Activated CD8-positive, alpha-beta T cell treated with anti-CD3 and anti-CD28 coated beads for 36 hours (primary cell): ENCODE results near the gene FCGBP. TPM values are rescaled to one million over a fixed set of nuclear protein-coding genes. Genes with fewer than 3 reads are reported as not detected.

Source experiments
- ATAC-seq: fragments of 200-7000 bp; cut with Tn5 transposase; one replicate; pipeline ENCODE4 v1.10.0; 2021; ENCODE audit warnings: mild to moderate bottlenecking, moderate library complexity
- CTCF ChIA-PET: fragments of 350-600 bp; sonication (Branson Sonifier 250); formaldehyde crosslinking; loops from one replicate; lab custom pipeline; 2021; ENCODE audit warnings: antibody characterized with exemption; lab: Charles Lee
- POLR2A ChIA-PET: fragments of 350-600 bp; sonication (Branson Sonifier 250); formaldehyde crosslinking; loops from one replicate; lab custom pipeline; 2021; ENCODE audit warnings: antibody characterized with exemption; lab: Charles Lee
- DNase-seq: peaks from one replicate; pipeline ENCODE4 v3.0.0-alpha.2; 2020
- H3K27ac Mint-ChIP-seq: one replicate; pipeline ENCODE4 v1.8.0; 2021; ENCODE audit warnings: mild to moderate bottlenecking, mixed read lengths
- H3K27me3 Mint-ChIP-seq: one replicate; pipeline ENCODE4 v1.8.0; 2021; ENCODE audit warnings: mixed read lengths
- H3K36me3 Mint-ChIP-seq: one replicate; pipeline ENCODE4 v1.8.0; 2021; ENCODE audit warnings: low read depth, mixed read lengths
- H3K4me1 Mint-ChIP-seq: one replicate; pipeline ENCODE4 v1.8.0; 2021; ENCODE audit warnings: low read depth, mixed read lengths
- H3K4me3 Mint-ChIP-seq: one replicate; pipeline ENCODE4 v1.8.0; 2021; ENCODE audit warnings: mild to moderate bottlenecking, moderate library complexity, mixed read lengths
- H3K9me3 Mint-ChIP-seq: one replicate; pipeline ENCODE4 v1.8.0; 2021; ENCODE audit warnings: mixed read lengths
- CTCF ChIP-seq: fragments of 200-600 bp; IDR thresholded peaks from one replicate; pipeline ENCODE4 v1.8.0; 2022; ENCODE audit warnings: antibody characterized with exemption, mild to moderate bottlenecking
- intact Hi-C: fragments of 100-400 bp; cut with micrococcal nuclease; formaldehyde crosslinking; loops from one replicate; pipeline ENCODE4 v1.10.0; 2022
- total RNA-seq, 2 experiments: library from RNA; stranded (reverse); gene quantifications; one replicate each; pipeline ENCODE4 v1.2.3, GENCODE V29; 2021

FCGBP gene
- total RNA-seq, 2 experiments from 2014 or later, result 4.8 to 6.9 TPM

DNA sequence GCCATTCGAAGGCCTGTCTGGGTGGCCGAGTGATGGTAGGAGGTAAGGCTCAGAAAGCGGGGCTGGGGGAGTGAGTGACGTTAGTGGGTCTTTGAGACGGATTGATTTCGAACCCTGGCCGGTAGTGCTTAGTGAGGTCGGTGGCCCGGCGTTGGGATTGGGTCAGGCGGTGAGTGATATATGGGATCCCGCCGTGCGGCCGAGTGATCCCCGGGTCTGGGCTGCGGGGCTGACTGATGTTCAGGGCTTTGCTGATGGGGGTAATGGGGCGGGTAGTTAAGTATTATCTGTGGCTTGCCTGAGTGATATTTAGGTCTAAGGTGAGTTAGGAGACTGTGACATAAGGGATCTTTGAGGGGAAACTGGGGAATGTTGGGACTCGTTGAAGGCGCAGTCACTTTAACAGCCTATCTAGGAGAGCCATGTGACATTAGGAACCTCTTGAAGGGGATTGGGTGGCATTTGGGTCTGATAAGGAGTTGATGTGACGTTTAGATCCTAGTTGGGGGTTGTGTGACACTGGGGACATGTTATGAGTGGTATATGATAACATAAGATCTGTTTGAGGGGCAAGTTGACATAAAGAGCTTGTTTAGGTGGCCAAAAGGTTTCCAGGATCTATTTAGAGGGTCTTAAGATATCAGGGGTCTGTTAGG lies 37.1 kb upstream of the FCGBP start:
- Mint-ChIP-seq H3K27ac (peak overlapping the region; percentile 98), H3K27me3 (no peaks in the 10 kb centered on the region), H3K36me3 (peaks cover 59% of the 10 kb centered on the region), H3K4me1 (peaks cover 48% of the 10 kb centered on the region), H3K9me3 (peaks cover 2% of the 10 kb centered on the region), H3K4me3 (peak overlapping the region; percentile 95)
- intact Hi-C loops, result loop anchor here (10.0 kb wide), 1 partner anchor 77 kb away; no protein-coding TSS in a partner anchor
- ATAC-seq (no peak), DNase-seq (peak; percentile 33)
- POLR2A ChIA-PET, result interaction anchor here (1.2 to 3.9 kb wide), 11 partner anchors 7 to 126 kb away, joined by 3 to 30 read pairs (median 13); partner anchors contain the start of genes FBL and ZNF546
- no peak for TF ChIP-seq CTCF
- CTCF ChIA-PET, result interaction anchor here (0.6 to 4.4 kb wide), 26 partner anchors 7 to 179 kb away, joined by 3 to 86 read pairs (median 7); partner anchors contain the start of genes DYRK1B, FBL, FCGBP and ZNF546

DNA sequence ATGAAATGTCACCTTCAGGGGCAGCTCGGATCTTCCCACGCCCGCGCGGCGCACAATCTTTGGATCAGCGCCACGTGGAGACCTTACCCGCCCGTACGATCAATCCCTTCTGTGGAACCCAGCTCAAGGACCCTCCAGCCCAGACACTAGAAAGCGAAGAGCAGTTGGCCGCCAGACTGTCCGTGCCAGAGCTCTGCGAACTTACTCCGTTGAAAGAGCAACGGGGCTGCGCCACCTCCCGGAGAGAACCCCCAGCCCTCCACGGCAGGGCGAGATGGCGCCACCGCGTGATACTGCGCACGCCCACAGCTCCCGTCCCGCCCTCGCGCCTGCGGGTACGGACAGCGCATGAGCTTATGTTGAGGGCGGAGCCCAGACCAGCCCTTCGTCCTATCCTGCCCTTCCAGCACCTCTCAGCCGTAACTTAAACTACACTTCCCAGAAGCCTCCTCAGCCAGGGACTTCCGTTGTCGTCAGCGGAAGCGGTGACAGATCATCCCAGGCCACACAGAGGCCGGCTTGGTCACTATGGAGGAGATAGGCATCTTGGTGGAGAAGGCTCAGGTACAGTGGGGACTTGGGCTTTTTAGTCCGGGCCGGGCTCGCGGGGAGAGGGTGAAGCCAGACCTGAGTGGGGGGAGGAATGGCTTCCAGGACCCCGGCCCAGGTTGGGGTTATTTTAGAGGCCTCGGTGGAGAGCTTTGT lies 36.4 kb upstream of the FCGBP start, which contains the start of gene PSMC4:
Gene PSMC4, plus strand, starts transcription at position 491 of the 705 bp plus-strand sequence. Its CDS starts 38 bp downstream, at position 529.
- Mint-ChIP-seq H3K27ac (peak within 1 kb of the TSS; percentile 98), H3K9me3 (peaks cover 2% of the 10 kb centered on the region), H3K36me3 (peaks cover 57% of the 10 kb centered on the region), H3K4me1 (peaks cover 48% of the 10 kb centered on the region), H3K27me3 (no peaks in the 10 kb centered on the region), H3K4me3 (peak within 1 kb of the TSS; percentile 95)
- ATAC-seq, result peak; percentile 97
- TF ChIP-seq CTCF, result peak; percentile 72
- ChIA-PET POLR2A (interaction anchor here (0.6 to 3.9 kb wide), 18 partner anchors 8 to 463 kb away, joined by 3 to 30 read pairs (median 7); partner anchors contain the start of genes FBL and ZNF546), CTCF (interaction anchor here (0.6 to 4.4 kb wide), 34 partner anchors 8 to 178 kb away, joined by 3 to 86 read pairs (median 6); partner anchors contain the start of genes DYRK1B, FBL, FCGBP and ZNF546)
- peak; percentile 99 for DNase-seq
- intact Hi-C loops, result loop anchor here (10.0 kb wide), 1 partner anchor 76 kb away; no protein-coding TSS in a partner anchor

- intact Hi-C loops, result loop anchor here (10.0 kb wide), 1 partner anchor 76 kb away; no protein-coding TSS in a partner anchor
- CTCF ChIA-PET, result interaction anchor here (0.7 to 4.4 kb wide), 32 partner anchors 9 to 178 kb away, joined by 3 to 86 read pairs (median 6); partner anchors contain the start of genes DYRK1B, FBL, FCGBP and ZNF546
- Mint-ChIP-seq H3K4me1 (peaks cover 44% of the 10 kb centered on the region), H3K9me3 (peaks cover 2% of the 10 kb centered on the region), H3K4me3 (peak overlapping the region; percentile 95), H3K36me3 (peaks cover 52% of the 10 kb centered on the region), H3K27ac (peak overlapping the region; percentile 98), H3K27me3 (no peaks in the 10 kb centered on the region)
- DNase-seq, result no peak
- POLR2A ChIA-PET, result interaction anchor here (0.8 to 3.9 kb wide), 16 partner anchors 9 to 190 kb away, joined by 3 to 30 read pairs (median 8); partner anchors contain the start of genes FBL and ZNF546
- ATAC-seq, result peak; percentile 29
- no peak for TF ChIP-seq CTCF
Observed at GRCh38 chr19:39970425-39970674, 35.9 kb upstream of the FCGBP start.

GRCh38 chr19:39969681-39970424 lies 35.4 kb upstream of the FCGBP start:
- DNase-seq (no peak), ATAC-seq (no peak)
- peaks cover 49% of the 10 kb centered on the region for H3K36me3 Mint-ChIP-seq
- peak overlapping the region; percentile 98 for H3K27ac Mint-ChIP-seq
- CTCF ChIA-PET, result interaction anchor here (0.8 to 4.4 kb wide), 31 partner anchors 9 to 177 kb away, joined by 3 to 86 read pairs (median 6); partner anchors contain the start of genes DYRK1B, FBL, FCGBP and ZNF546
- no peak for TF ChIP-seq CTCF
- no peaks in the 10 kb centered on the region for H3K27me3 Mint-ChIP-seq
- POLR2A ChIA-PET, result interaction anchor here (0.7 to 3.9 kb wide), 16 partner anchors 9 to 190 kb away, joined by 3 to 30 read pairs (median 8); partner anchors contain the start of genes FBL and ZNF546
- peaks cover 43% of the 10 kb centered on the region for H3K4me1 Mint-ChIP-seq
- H3K4me3 Mint-ChIP-seq, result peak overlapping the region; percentile 95
- intact Hi-C loops, result loop anchor here (10.0 kb wide), 1 partner anchor 75 kb away; no protein-coding TSS in a partner anchor
- peaks cover 2% of the 10 kb centered on the region for H3K9me3 Mint-ChIP-seq
